Colon (tissue), 2 donors: ENCODE measurements around the gene KIFC3.
"Not testable (repeated sequence)": the region's sequence is repeated elsewhere in the genome, so short reads cannot be mapped to it uniquely, and the experiment has no call there.

Experiments
- FAIRE-seq: peaks from 2 replicates; lab custom pipeline; 2012; peaks lifted over from hg19 to GRCh38; lab: Jason Lieb, UNC
- donor health status: control.
- donor health status: control.

KIFC3 gene

GRCh38 chr16:57802341-57803133 is at the start of gene KIFC3:
Gene KIFC3, minus strand, starts transcription at chr16:57802491. Its CDS starts 4,248 bp downstream, at chr16:57798243.
- no peak for FAIRE-seq

GRCh38 chr16:57848181-57848580 is 45.9 kb upstream of the KIFC3 start:
- no peak for FAIRE-seq

- not testable (repeated sequence) for FAIRE-seq
Measured at GRCh38 chr16:57846931-57847330, 44.6 kb upstream of the KIFC3 start.

- no peak for FAIRE-seq
Measured at GRCh38 chr16:57846078-57846697, 43.9 kb upstream of the KIFC3 start.

- FAIRE-seq, result no peak
Measured at GRCh38 chr16:57845115-57845514, 42.8 kb upstream of the KIFC3 start.

GRCh38 chr16:57844416-57845030 is 42.2 kb upstream of the KIFC3 start:
- no peak for FAIRE-seq

- FAIRE-seq, result no peak
Measured at GRCh38 chr16:57843400-57843799, 41.1 kb upstream of the KIFC3 start.

GRCh38 chr16:57842601-57843000 is 40.3 kb upstream of the KIFC3 start:
- no peak for FAIRE-seq

- no peak for FAIRE-seq
Measured at GRCh38 chr16:57840833-57841232, 38.5 kb upstream of the KIFC3 start.

- no peak for FAIRE-seq
Measured at GRCh38 chr16:57838161-57838560, 35.9 kb upstream of the KIFC3 start.

GRCh38 chr16:57837305-57838125 is 35.2 kb upstream of the KIFC3 start:
- no peak for FAIRE-seq

- FAIRE-seq, result not testable (repeated sequence)
Measured at GRCh38 chr16:57835439-57835838, 33.1 kb upstream of the KIFC3 start.

GRCh38 chr16:57834936-57835335 is 32.6 kb upstream of the KIFC3 start:
- no peak for FAIRE-seq

GRCh38 chr16:57830890-57831484 is 28.7 kb upstream of the KIFC3 start:
- FAIRE-seq, result no peak

- FAIRE-seq, result no peak
Measured at GRCh38 chr16:57829969-57830360, 27.7 kb upstream of the KIFC3 start.

GRCh38 chr16:57828272-57829161 is 26.2 kb upstream of the KIFC3 start:
- no peak for FAIRE-seq

- no peak for FAIRE-seq
Measured at GRCh38 chr16:57826706-57827625, 24.7 kb upstream of the KIFC3 start.

- FAIRE-seq, result no peak
Measured at GRCh38 chr16:57826052-57826451, 23.8 kb upstream of the KIFC3 start.

- FAIRE-seq, result no peak
Measured at GRCh38 chr16:57825298-57826044, 23.2 kb upstream of the KIFC3 start.
